GM12878 (cell line): ENCODE results near the gene MALT1. TPM values are rescaled to one million over a fixed set of nuclear protein-coding genes. Genes with fewer than 3 reads are reported as not detected.

Source experiments
- ATAC-seq: fragments of 200-7000 bp; cut with Tn5 transposase; 3 replicates; pipeline ENCODE4 v1.9.1; 2020; ENCODE audit warnings: mild to moderate bottlenecking, moderate library complexity
- BruUV-seq: library from RNA; stranded (reverse); fragments of 400-500 nt; replicated peaks from 2 replicates; lab custom pipeline; 2021; lab: Mats Ljungman, UMichigan
- CTCF ChIA-PET: fragments of 300-600 bp; sonication (Branson Sonifier 250); formaldehyde crosslinking; extraction: SDS; loops from one replicate; lab custom pipeline; 2021; ENCODE audit warnings: inconsistent platforms; lab: Yijun Ruan, JAX
- POLR2A ChIA-PET: fragments of 350-600 bp; formaldehyde crosslinking; extraction: SDS; loops from one replicate; lab custom pipeline; 2021; ENCODE audit warnings: inconsistent platforms; lab: Charles Lee
- RAD21 ChIA-PET: fragments of 300-600 bp; sonication (Branson Sonifier 250); formaldehyde crosslinking; loops from one replicate; lab custom pipeline; 2023; ENCODE audit warnings: antibody characterized with exemption; ENCODE audit not compliant: unreplicated experiment; lab: Charles Lee
- SMC1A ChIA-PET: fragments of 300-600 bp; sonication (Branson Sonifier 250); formaldehyde crosslinking; loops from one replicate; lab custom pipeline; 2023; ENCODE audit not compliant: unreplicated experiment, uncharacterized antibody; lab: Charles Lee
- DNase-seq: peaks from one replicate; pipeline ENCODE4 v3.0.0-alpha.2; 2011; ENCODE audit warnings: low read depth, low spot score
- FAIRE-seq: peaks from 3 replicates; lab custom pipeline; 2011; peaks lifted over from hg19 to GRCh38; lab: Jason Lieb, UNC
- H2AFZ ChIP-seq: 2 replicates; pipeline ENCODE4 v1.6.0; 2011; ENCODE audit warnings: low read depth, low read length, control low read depth; ENCODE audit not compliant: control insufficient read depth
- H3K27ac ChIP-seq: 2 replicates; pipeline ENCODE4 v1.5.1; 2011; ENCODE audit warnings: control low read depth; ENCODE audit not compliant: control insufficient read depth, insufficient read depth
- H3K27me3 ChIP-seq, 2 experiments: replicated peaks in 1 of 2; 2 replicates each; pipeline versions ENCODE4 v1.6.0 to v1.6.1; 2011; ENCODE audit warnings: low read length in 1 of 2; ENCODE audit not compliant: control insufficient read depth in 2 of 2, insufficient read depth in 2 of 2
- H3K36me3 ChIP-seq, 2 experiments: 2 replicates each; pipeline ENCODE4 v1.5.1; 2011; ENCODE audit warnings: low read length in 1 of 2; ENCODE audit not compliant: control insufficient read depth in 2 of 2, insufficient read depth in 2 of 2
- H3K4me1 ChIP-seq: 2 replicates; pipeline ENCODE4 v1.6.1; 2011; ENCODE audit warnings: mild to moderate bottlenecking, low read length, moderate library complexity, mixed read lengths; ENCODE audit not compliant: control insufficient read depth, insufficient read depth
- H3K4me2 ChIP-seq: 2 replicates; pipeline ENCODE4 v1.6.0; 2011; ENCODE audit warnings: control low read depth; ENCODE audit not compliant: control insufficient read depth, insufficient read depth
- H3K4me3 ChIP-seq: fragments of 200-600 bp; sonication (generic); 2 replicates; pipeline ENCODE4 v1.5.1; 2016
- H3K79me2 ChIP-seq: 2 replicates; pipeline ENCODE4 v1.6.0; 2011; ENCODE audit warnings: low read length; ENCODE audit not compliant: control insufficient read depth, insufficient read depth
- H3K9ac ChIP-seq: 2 replicates; pipeline ENCODE4 v1.8.0; 2011; ENCODE audit warnings: low read length, control low read depth, mixed read lengths; ENCODE audit not compliant: control insufficient read depth, insufficient read depth
- H3K9me3 ChIP-seq: replicated peaks from 3 replicates; pipeline ENCODE4 v1.5.1; 2011; ENCODE audit warnings: mild to moderate bottlenecking, low read length; ENCODE audit not compliant: control insufficient read depth, insufficient read depth
- H4K20me1 ChIP-seq: 2 replicates; pipeline ENCODE4 v1.6.0; 2011; ENCODE audit not compliant: control insufficient read depth, insufficient read depth
- CTCF ChIP-seq, 3 experiments: IDR thresholded peaks in 2 of 3; conservative IDR thresholded peaks in 1 of 3; 2 replicates each; pipeline ENCODE4 v1.5.1; 2011; ENCODE audit warnings: low read depth in 3 of 3, low read length in 3 of 3, mild to moderate bottlenecking in 3 of 3, control low read depth in 2 of 3, moderate library complexity in 2 of 3, inconsistent platforms in 1 of 3, mixed read lengths in 1 of 3; ENCODE audit not compliant: control insufficient read depth in 2 of 3, insufficient read depth in 1 of 3; ENCODE audit errors: extremely low read depth in 1 of 3
- ETV6 ChIP-seq, 2 experiments: fragments of 450-650 bp in 1 of 2; IDR thresholded peaks in 1 of 2; conservative IDR thresholded peaks in 1 of 2; 2 replicates each; pipeline ENCODE4 v1.6.1; 2014; ENCODE audit warnings: antibody characterized with exemption in 1 of 2, borderline replicate concordance in 1 of 2, low read depth in 1 of 2, mild to moderate bottlenecking in 1 of 2, moderate library complexity in 1 of 2
- FOS ChIP-seq: IDR thresholded peaks from 3 replicates; pipeline ENCODE4 v1.6.1; 2011; ENCODE audit warnings: borderline replicate concordance; ENCODE audit not compliant: insufficient read length; ENCODE audit errors: extremely low read depth
- JUND ChIP-seq: IDR thresholded peaks from 2 replicates; pipeline ENCODE4 v1.6.1; 2012; ENCODE audit warnings: low read depth, mild to moderate bottlenecking, low read length, improper control_type of control experiment, moderate library complexity
- PAX5 ChIP-seq: IDR thresholded peaks from 2 replicates; pipeline ENCODE4 v1.6.1; 2011; ENCODE audit warnings: low read depth, low read length, borderline replicate concordance
- PBX3 ChIP-seq: IDR thresholded peaks from 2 replicates; pipeline ENCODE4 v1.6.1; 2011; ENCODE audit warnings: mild to moderate bottlenecking, low read depth, low read length, moderate library complexity; ENCODE audit not compliant: insufficient replicate concordance
- POLR2AphosphoS2 ChIP-seq: IDR thresholded peaks from 2 replicates; pipeline ENCODE4 v1.6.1; 2011; ENCODE audit warnings: low read depth, mild to moderate bottlenecking, low read length, improper control_type of control experiment, moderate library complexity
- RBBP5 ChIP-seq: fragments of 200-600 bp; sonication (generic); conservative IDR thresholded peaks from 2 replicates; pipeline ENCODE4 v1.6.1; 2016
- SMAD5 ChIP-seq: IDR thresholded peaks from 2 replicates; pipeline ENCODE4 v1.6.1; 2016; ENCODE audit warnings: antibody characterized with exemption, low read depth
- SMARCA5 ChIP-seq: fragments of 450-650 bp; IDR thresholded peaks from 2 replicates; pipeline ENCODE4 v1.6.1; 2017; ENCODE audit warnings: mild to moderate bottlenecking
- WGBS: methylation state at CpG from one replicate; pipeline ENCODE4 v1.1.6; 2016; ENCODE audit warnings: low lambda C conversion rate; ENCODE audit not compliant: insufficient replicate concordance, insufficient coverage; ENCODE audit errors: missing lambda C conversion rate; 5-methylcytosine and 5-hydroxymethylcytosine counted together
- in situ Hi-C: fragments of 300-500 bp; cut with MboI; formaldehyde crosslinking; loops from 9 replicates; pipeline ENCODE4 v1.14.3; 2018; ENCODE audit warnings: mixed read lengths
- intact Hi-C: fragments of 100-400 bp; cut with micrococcal nuclease; formaldehyde crosslinking; loops from one replicate; pipeline ENCODE4 v1.14.2; 2022; ENCODE audit not compliant: unreplicated experiment
- polyA plus RNA-seq, 11 experiments: library from polyadenylated mRNA; depleted of rRNA in 4 of 11; unstranded in 6 of 11; stranded (reverse) in 5 of 11; fragments of >200 nt; fragmentation: Nextera tagmentation in 4 of 11; fragmentation: Illumina TruSeq in 1 of 11; extraction: Ambion mirVana in 4 of 11; extraction: Trizol in 1 of 11; gene quantifications; 1 replicate in 1 of 11; 2 replicates in 10 of 11; pipeline versions ENCODE4 v1.2.1 to v1.2.3, GENCODE V29; 2011 to 2016; ENCODE audit warnings: inconsistent platforms in 2 of 11, missing spikeins in 2 of 11, low read depth in 1 of 11
- total RNA-seq, 4 experiments: library from RNA; depleted of rRNA in 3 of 4; stranded (reverse); fragments of >200 nt in 3 of 4; fragmentation: Illumina TruSeq in 1 of 4; extraction: Trizol in 1 of 4; gene quantifications; 2 replicates each; pipeline versions ENCODE4 v1.2.1 to v1.2.3, GENCODE V29; 2013 to 2021
- TF ChIP-seq, protein P1 (sequence below): IDR thresholded peaks from 2 replicates; pipeline ENCODE4 v1.6.1; 2012; ENCODE audit warnings: low read depth, low read length, improper control_type of control experiment
- TF ChIP-seq, protein P2 (sequence below): fragments of 150-350 bp; IDR thresholded peaks from 2 replicates; pipeline ENCODE4 v1.6.1; 2014; ENCODE audit warnings: mild to moderate bottlenecking, low read depth, low read length

Gene MALT1
- total and polyA plus RNA-seq, 10 of the 15 experiments (the other 5 are each of a cell fraction or from before 2014, with no cell fraction given) = 17.6 to 126 (median 45.4) TPM

DNA sequence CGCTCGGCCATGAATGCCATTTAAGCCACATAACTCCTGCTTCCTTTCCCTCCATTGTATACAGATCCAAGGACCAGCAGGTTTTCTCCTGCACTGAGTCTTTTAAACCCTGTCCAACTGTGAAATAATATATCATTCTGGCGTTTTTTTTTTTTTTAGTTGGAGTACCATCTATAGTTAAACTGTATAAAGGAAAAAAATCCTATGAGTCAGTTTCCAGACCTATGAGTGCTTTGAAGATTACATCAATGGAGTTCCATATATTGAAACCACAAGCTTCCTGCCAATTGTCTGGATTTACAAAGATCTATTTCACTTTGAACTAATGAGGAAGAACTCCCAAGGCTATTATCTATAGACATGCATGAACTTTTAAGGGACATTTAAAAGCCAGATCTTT lies 2.4 kb upstream of the MALT1 start (continued):
- TF ChIP-seq SMAD5 (no peak), FOS (no peak), POLR2AphosphoS2 (no peak)
- TF ChIP-seq, protein P1, sequence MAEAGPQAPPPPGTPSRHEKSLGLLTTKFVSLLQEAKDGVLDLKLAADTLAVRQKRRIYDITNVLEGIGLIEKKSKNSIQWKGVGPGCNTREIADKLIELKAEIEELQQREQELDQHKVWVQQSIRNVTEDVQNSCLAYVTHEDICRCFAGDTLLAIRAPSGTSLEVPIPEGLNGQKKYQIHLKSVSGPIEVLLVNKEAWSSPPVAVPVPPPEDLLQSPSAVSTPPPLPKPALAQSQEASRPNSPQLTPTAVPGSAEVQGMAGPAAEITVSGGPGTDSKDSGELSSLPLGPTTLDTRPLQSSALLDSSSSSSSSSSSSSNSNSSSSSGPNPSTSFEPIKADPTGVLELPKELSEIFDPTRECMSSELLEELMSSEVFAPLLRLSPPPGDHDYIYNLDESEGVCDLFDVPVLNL = no peak
- TF ChIP-seq, all 136 proteins: peak for 0

DNA sequence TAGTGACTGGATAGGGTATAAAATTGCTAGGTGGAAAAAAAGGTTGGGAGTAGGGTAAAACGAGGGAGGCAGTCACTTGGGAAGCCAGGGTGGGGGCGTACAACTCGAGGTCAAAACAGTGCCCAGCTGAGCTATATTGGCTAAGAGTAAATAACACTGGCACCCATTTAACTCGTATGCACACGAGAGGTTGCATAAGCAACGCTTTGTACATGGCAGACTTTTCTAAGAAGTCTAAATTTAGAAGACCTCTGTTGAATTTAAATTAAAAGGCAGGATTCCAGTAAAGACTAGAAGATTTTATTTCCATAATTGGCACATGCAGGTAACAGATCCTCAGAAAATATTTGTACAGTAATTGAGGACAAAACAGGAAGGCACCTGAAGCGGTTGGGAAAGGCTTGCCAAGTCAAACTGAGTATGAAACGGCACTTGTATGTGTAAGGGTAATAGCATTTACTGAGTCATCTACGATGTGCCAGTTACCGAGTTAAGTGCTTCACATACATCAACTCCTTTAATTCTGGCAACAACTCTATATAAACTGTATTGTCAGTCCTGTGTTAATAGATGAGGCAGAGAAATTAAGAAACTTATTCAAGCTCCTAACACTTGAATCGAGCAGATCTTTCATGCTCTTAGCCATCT lies 1.4 kb upstream of the MALT1 start:
- POLR2A ChIA-PET = interaction anchor here (1.0 to 5.6 kb wide), 9 partner anchors 8 to 137 kb away, joined by 3 to 51 read pairs (median 20); no protein-coding TSS in a partner anchor
- peak overlapping the region; percentile 74 for H3K9ac ChIP-seq
- no peaks in the 10 kb centered on the region for H3K27me3 ChIP-seq
- CTCF ChIA-PET = interaction anchor here (0.5 to 5.5 kb wide), 9 partner anchors 8 to 141 kb away, joined by 3 to 33 read pairs (median 6); no protein-coding TSS in a partner anchor
- intact Hi-C loops (loop anchor here (2.0 kb wide), 1 partner anchor 129 kb away; no protein-coding TSS in a partner anchor), in situ Hi-C loops (loop anchor here (25.0 kb wide), 1 partner anchor 1242 kb away; no protein-coding TSS in a partner anchor)
- peaks cover 50% of the 10 kb centered on the region for H3K79me2 ChIP-seq
- SMC1A ChIA-PET = interaction anchor here (0.7 to 29.9 kb wide), 15 partner anchors 9 to 133 kb away, joined by 3 to 682 read pairs (median 5); no protein-coding TSS in a partner anchor
- ATAC-seq = peak; percentile 8
- peak overlapping the region; percentile 93 for H3K27ac ChIP-seq
- no TSS peak for BruUV-seq
- H2AFZ ChIP-seq = no peak overlapping the region
- no peak for FAIRE-seq
- peak overlapping the region; percentile 99 for H3K4me2 ChIP-seq
- no peaks in the 10 kb centered on the region; the same call in 1 of the 2 replicates for H4K20me1 ChIP-seq
- H3K4me3 ChIP-seq = peak overlapping the region; percentile 64
- peak; percentile 31 for DNase-seq
- H3K4me1 ChIP-seq = peaks cover 25% of the 10 kb centered on the region
- RAD21 ChIA-PET = interaction anchor here (0.8 to 8.6 kb wide), 10 partner anchors 11 to 140 kb away, joined by 3 to 113 read pairs (median 11); no protein-coding TSS in a partner anchor
- WGBS = 2% methylated on average over 11 of the region's 11 CpGs
- H3K36me3 ChIP-seq = no peaks in the 10 kb centered on the region
- no peaks in the 10 kb centered on the region for H3K9me3 ChIP-seq
- TF ChIP-seq SMARCA5 (0 out of 2 replicates have a peak, but pooled peaks have one; percentile 60), ETV6 (conservative IDR thresholded peaks at IDR 0.05 in 1 of 2, IDR thresholded peaks at IDR 0.05 in 1 of 2; ENCODE audit: borderline replicate concordance in 1 of 2, low read depth in 1 of 2) (no peak), RBBP5 (no peak), JUND (no peak), PAX5 (no peak), PBX3 (no peak), CTCF (IDR thresholded peaks at IDR 0.05 in 2 of 3, conservative IDR thresholded peaks at IDR 0.05 in 1 of 3; ENCODE audit: control insufficient read depth in 2 of 3, extremely low read depth in 1 of 3, insufficient read depth in 1 of 3, low read depth in 3 of 3, low read length in 3 of 3) (no peak)
- TF ChIP-seq, protein P2, sequence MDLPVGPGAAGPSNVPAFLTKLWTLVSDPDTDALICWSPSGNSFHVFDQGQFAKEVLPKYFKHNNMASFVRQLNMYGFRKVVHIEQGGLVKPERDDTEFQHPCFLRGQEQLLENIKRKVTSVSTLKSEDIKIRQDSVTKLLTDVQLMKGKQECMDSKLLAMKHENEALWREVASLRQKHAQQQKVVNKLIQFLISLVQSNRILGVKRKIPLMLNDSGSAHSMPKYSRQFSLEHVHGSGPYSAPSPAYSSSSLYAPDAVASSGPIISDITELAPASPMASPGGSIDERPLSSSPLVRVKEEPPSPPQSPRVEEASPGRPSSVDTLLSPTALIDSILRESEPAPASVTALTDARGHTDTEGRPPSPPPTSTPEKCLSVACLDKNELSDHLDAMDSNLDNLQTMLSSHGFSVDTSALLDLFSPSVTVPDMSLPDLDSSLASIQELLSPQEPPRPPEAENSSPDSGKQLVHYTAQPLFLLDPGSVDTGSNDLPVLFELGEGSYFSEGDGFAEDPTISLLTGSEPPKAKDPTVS = no peak
